ENCODE measurements around the gene VIPR1.

The VIPR1 gene, protein sequence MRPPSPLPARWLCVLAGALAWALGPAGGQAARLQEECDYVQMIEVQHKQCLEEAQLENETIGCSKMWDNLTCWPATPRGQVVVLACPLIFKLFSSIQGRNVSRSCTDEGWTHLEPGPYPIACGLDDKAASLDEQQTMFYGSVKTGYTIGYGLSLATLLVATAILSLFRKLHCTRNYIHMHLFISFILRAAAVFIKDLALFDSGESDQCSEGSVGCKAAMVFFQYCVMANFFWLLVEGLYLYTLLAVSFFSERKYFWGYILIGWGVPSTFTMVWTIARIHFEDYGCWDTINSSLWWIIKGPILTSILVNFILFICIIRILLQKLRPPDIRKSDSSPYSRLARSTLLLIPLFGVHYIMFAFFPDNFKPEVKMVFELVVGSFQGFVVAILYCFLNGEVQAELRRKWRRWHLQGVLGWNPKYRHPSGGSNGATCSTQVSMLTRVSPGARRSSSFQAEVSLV

GRCh38 chr3:42502429-42503250 is at the start of gene VIPR1:
TSS of gene VIPR1 (plus strand) at chr3:42502643. CDS start at chr3:42502736, 93 bp downstream.
- DNase-seq, result peak; percentile 71

GRCh38 chr3:42456211-42456610 is 46.2 kb upstream of the VIPR1 start:
- DNase-seq, result no peak

DNA sequence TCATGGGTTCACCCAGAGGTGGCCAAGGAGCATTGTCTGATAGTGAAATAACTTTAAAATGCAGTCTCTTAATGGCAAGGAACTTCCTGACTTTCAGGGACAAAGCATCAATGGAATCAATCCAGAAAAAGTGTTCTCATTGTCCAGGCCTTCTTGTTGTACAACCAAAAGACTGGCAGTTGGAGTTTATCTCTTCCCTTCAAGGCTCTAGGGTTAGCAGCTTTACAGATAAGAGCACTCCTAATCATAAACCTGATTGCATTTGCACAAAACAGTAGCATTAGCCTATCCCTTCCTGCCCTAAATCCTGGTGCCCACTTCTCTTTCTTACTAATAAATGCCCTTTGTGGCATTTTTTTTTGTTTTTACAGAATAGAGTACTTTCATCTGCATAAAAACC is 43.3 kb upstream of the VIPR1 start:
- DNase-seq, result no peak

DNA sequence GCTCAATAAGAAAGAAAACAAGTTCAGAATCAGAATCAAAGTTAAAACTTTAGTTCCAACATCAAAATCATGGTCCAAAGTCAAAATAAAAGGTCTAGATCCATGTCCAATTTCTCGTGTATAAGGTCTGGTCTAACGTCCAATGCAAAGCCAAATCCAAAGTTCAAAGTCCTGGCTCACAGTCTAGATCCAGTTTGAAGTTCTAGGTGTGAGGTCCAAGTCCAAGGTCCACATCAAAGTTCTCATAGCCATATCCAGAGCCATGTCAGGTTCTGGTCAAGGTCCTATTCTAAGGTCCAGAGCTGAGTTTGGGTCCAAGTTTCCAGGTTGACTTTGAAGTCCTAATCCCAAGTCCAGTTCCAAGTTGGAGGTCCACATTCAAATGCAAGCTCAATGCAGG is 40.7 kb upstream of the VIPR1 start:
- no peak for DNase-seq

DNA sequence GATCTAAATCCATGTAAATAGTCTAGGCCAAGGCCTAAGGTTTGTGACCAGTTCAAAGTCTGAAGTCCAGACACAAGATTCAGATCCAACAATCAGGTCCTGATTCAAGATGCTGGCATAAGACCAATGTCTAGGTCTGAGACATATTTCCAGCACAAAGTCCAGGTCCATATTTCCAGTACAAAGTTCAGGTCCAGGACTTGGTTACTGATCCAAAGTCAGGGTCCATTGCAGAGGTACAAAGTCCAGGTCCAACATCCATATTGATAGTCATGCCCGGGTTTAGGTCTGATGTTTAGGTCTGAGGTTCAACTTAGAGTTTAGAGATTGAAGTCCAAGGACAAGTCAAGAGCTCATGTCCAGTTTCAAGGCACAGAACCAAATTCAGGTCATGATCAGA is 39.4 kb upstream of the VIPR1 start:
- DNase-seq, result no peak

- DNase-seq, result no peak
Observed at GRCh38 chr3:42468111-42468510, 34.3 kb upstream of the VIPR1 start.

DNA sequence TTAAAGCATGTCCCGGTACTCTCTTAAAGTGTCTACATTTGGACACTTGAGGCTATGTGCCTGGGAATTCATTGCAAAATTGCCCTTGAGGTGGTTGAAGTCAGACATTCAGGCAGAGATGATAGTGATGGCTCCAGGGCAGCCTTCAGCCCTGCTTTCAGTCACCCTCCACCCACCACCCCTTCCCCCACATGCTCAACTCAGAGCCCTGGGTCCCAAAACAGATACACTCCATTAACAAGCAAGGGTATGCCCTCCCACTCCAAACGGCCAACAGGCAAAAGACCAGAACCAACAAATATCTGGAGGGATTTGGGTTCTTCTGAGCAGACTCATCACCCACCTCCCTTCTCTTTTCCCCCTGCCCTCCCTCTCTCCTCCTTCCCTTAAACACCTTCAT is 29.9 kb upstream of the VIPR1 start:
- DNase-seq, result no peak

GRCh38 chr3:42473083-42473932 is 29.1 kb upstream of the VIPR1 start:
- no peak for DNase-seq

GRCh38 chr3:42476225-42477125 is 26.0 kb upstream of the VIPR1 start:
- peak; percentile 7 for DNase-seq

- DNase-seq, result no peak
Observed at GRCh38 chr3:42477696-42478095, 24.7 kb upstream of the VIPR1 start.

- DNase-seq, result no peak
Observed at GRCh38 chr3:42478830-42479229, 23.6 kb upstream of the VIPR1 start.

DNA sequence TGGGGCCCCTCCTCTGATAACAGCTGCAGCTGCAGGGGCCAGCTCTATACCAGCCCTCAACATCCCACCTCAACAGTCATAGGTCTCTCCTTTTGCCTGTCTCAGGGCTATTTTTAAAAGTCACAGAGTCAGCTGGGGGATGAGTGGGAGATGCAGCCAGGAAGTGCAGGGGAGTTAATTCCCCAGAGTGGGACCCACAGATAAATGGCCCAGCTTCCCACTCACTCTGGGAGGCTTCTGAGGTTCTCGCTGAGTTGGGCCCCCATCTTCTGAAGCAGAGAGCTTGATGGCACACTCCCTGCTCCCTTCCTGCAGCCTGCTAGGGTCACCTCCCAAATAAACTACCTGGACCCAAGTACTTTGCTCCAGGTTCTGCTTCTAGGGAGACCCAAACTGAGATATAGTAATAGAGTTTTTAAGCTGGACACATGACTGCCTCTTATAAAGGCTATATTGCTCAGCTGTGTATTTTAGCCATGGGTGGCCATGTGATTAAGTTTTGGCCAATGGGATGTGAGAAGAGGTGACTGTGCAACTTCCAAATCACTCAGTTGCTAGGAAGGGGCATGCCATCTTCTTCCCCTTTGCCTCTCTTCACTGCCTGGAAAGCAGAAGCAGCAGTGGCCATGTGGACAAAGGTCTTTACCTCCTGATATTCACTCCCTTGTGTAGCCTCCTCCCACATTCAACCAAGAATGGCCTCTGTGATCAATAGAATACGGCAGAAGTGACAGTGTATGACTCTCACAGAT is 15.5 kb upstream of the VIPR1 start:
- no peak for DNase-seq

- DNase-seq, result no peak
Observed at GRCh38 chr3:42488687-42489086, 13.8 kb upstream of the VIPR1 start.

- DNase-seq, result no peak
Observed at GRCh38 chr3:42489116-42489936, 13.1 kb upstream of the VIPR1 start.

DNA sequence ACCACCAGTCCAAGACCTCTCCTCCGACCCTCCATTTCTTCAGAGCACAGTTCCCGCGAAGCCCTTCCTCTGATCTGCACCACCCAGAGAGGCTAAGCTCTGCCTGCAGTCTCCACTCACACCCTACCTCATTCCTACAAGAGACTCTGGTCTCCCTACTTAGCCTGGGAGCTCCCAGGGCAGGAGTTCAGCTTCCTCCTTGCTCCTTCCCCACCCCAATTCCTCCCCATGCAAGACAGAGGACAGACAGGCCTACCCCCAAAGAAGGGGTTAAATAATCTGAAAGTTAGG is 12.6 kb upstream of the VIPR1 start:
- DNase-seq, result no peak

GRCh38 chr3:42490243-42490642 is 12.2 kb upstream of the VIPR1 start:
- peak; percentile 21 for DNase-seq

DNA sequence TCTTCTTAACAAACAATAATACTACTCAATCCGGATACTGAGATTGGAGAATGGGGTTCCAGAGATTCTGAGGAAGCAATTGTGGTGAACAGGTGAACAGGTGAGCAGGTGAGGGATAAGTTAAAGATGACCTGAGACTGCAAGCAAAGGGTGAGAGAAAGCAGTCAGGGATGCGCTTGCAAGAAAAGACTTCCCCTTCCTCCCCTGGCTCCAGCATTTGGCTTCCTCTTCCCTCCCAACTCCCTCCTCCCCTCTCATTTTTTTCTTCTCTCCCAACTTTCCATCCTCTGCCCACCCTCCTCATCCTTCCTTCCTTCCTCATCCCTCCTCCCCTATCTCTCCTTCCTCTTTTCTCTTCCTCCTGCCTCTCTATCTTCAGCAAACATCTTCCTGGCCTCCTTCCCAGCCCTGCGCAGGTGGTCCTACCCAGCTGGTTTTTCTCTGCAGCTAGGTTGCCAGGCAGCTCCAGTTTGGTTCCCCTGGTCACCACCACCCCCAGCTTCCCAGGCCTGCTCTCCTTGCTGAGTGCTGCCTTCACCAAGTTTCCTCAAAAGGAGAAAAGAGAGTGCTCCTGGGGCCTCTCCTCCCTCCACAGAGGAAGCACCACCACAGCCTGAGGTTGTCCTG is 10.4 kb upstream of the VIPR1 start:
- DNase-seq, result peak; percentile 4

GRCh38 chr3:42492508-42493080 is 9.8 kb upstream of the VIPR1 start:
- DNase-seq, result no peak

DNA sequence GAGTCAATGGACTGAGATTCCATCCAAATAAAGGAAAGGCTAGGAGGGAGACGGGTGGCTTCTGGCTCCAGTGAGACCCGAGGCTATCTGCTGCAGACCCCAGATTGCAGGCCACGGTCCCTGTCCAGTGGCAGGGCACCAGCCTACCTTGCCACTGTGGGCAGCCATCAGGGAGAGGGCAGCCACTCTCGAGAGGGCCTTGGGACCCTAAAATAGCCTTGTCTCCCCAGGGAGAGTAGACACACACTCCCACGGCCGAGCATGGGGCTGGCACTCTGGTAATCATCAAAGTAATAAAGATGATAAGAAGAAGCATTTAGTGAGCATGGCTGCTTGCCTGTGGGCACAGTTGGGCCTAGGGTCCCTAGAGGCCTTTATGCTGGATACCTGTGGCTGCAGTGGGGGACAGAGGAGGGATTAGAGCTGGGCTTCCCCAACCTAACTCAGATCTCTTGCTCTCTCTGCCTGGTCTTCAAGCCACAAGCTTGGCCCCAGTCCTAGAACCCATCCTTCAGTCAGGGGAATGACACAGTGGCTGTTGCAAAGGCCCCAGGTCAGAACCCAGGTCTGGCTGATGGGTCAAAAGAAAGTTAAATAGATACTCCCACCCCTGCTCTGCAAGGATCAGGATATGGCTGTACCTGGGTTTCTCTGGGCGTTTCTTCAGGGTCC is 9.2 kb upstream of the VIPR1 start:
- no peak for DNase-seq
